Stimulated activated CD4-positive, alpha-beta T cell treated with anti-CD3 and anti-CD28 coated beads, Interleukin-2, amount 100 ng/mL, for 4 hours (primary cell): ENCODE results near the gene PDE9A.
"Not testable (repeated sequence)": the region's sequence is repeated elsewhere in the genome, so short reads cannot be mapped to it uniquely, and the experiment has no call there.

Experiments used
- DNase-seq: peaks from one replicate; pipeline ENCODE4 v3.0.0-alpha.2; 2020; ENCODE audit warnings: low read depth

PDE9A gene

DNA sequence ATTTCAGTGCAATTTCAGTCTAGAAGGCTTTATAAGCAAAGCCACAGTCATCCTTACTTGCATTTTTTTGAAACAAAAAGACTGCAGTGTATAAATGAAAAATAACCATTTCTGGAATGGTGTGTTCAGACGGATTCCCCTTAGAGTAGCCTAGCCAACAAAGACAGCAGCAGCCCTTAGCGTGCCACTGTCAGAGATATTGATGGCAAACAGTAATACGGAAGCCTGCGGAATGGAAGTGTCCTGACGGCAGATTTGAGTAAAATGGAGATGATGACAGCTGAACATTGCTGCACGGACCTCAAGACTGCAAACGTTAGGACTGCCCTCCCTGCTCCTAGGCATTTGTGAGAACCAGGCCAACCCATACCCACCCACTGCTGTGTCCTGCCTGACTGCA lies 54.7 kb downstream of the PDE9A start:
- no peak for DNase-seq

DNA sequence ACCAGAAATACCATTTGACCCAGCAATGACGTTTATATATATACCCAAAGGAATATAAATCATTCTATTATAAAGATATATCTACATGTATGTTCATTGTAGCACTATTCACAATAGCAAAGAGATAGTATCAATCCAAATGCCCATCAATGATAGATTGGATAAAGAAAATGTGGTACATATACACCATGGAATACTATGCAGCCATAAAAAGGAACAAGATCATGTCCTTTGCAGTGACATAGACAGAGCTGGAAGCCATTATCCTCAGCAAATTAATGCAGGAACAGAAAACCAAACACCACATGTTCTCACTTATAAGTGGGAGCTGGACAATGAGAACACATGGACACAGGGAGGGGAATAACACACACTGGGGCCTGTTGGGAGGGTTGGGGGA lies 55.5 kb downstream of the PDE9A start:
- DNase-seq = not testable (repeated sequence)

- no peak for DNase-seq
Observed at GRCh38 chr21:42711667-42712066, 58.2 kb downstream of the PDE9A start.

GRCh38 chr21:42715427-42715826 lies 62.0 kb downstream of the PDE9A start:
- not testable (repeated sequence) for DNase-seq

GRCh38 chr21:42716074-42716473 lies 62.7 kb downstream of the PDE9A start:
- no peak for DNase-seq

GRCh38 chr21:42720484-42720883 lies 67.1 kb downstream of the PDE9A start:
- DNase-seq = not testable (repeated sequence)

DNA sequence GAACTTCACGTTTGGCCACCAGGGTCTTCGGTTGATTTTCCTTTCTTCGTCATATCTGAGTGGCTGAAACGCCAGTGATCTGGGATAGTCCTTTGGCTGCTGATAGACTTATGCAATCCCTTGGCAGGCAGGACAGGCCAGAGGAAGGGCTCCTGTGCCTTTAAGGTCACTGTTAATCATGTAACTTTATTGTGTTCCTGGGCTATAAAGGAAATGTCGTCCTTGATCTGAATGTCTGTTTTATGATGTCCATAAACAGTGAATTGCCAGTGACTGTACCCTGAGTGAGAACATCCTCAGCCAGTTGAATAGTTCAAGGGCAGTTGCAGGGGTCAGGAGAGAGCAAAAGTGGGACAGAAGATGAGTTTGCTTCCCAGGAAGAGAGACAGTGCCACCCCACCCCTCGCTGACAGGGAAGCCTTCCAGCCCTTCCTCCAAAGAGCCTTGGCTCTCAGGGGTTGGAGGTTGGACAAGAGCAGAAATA lies 68.0 kb downstream of the PDE9A start:
- no peak for DNase-seq

DNA sequence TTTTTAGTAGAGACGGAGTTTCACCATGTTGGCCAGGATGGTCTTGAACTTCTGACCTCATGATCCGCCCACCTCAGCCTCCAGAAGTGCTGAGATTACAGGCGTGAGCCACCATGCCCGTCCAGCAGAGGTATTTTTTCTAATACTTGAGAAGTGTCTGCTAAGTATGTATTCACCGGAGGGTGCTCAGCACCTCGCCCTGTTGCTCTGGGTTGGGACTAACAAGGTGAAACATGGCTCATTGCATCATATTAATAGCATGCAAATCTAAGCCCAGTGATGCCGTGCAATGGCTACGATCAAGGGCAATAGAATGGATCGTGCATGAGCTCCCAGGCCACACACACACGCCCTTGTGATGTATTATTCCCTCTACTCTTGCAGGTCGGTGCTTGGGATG lies 68.7 kb downstream of the PDE9A start:
- no peak for DNase-seq

DNA sequence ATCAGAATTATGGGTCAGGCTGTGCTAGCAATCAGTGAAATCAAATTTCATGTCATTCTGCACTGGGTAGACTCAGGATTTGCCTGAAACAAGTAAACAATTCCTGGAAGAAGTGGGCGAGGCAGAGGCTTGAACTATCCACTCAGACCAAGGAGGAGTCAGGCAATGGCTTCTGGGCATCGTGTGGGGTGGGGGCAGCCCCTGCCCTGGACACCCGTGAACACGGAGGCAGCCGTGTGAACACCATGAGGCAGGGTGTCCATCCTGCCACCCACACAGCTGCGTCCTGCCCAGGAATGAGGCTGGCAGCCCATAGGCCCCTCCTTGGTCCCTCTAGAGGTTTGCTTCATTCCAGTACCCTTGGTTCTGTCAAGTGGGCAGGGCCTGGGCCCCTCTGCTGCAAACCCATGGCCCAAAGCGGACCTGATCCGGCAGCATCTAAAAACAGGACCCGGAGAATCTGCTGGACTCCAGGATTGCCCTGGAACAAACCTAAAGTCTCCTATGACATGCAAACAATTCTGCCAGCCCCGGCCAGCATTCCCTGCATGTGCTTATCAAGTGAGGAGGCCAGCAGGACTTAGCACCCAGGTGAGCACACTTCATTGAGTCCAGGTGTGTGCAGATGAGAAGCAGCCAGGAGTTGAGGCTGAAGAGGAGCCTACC lies 69.5 kb downstream of the PDE9A start:
- no peak for DNase-seq

GRCh38 chr21:42724226-42724920 lies 71.0 kb downstream of the PDE9A start:
- no peak for DNase-seq

DNA sequence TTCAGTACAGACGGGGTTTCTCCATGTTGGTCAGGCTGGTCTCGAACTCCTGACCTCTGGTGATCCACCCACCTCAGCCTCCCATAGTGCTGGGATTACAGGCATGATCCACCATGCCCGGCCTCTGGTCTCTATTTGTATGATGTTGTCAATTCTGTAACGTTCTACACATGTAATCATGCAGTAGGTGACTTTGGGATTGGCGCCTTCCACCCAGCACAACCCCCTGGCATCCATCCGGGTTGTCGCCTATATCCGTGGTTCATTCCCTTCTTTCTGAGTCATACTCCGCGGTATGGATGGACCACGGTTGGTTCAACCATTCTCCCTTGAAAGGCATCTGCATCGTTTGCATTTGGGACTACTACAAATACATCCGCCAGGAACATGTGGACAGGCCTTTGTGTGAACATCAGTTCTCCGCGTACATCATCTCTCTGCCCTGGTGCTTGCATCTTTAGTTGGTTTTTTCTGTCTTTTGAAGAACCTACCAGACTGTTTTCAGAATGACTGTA lies 72.1 kb downstream of the PDE9A start:
- DNase-seq = no peak

- no peak for DNase-seq
Observed at GRCh38 chr21:42731264-42732032, 78.0 kb downstream of the PDE9A start.

GRCh38 chr21:42732033-42732410 lies 78.6 kb downstream of the PDE9A start:
- DNase-seq = no peak

- DNase-seq = no peak
Observed at GRCh38 chr21:42733037-42733627, 79.7 kb downstream of the PDE9A start.

DNA sequence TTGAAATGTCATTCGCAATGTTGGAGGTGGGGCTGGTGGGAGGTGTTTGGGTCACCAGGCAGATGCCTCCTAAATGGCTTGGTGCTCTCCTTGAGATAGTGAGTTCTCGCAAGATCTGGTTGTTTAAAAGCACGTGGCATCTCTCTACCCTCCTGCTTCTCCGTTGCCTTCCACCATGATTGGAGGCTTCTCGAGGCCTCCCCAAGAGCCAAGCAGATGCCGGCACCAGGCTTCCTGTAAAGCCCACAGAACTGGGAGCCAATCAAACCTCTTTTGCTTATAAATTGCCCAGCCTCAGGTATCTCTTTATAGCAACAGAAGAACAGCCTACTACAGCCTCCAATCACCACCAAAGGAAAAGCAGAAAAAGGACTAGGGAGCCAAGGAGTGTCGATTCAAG lies 80.5 kb downstream of the PDE9A start:
- DNase-seq = no peak

DNA sequence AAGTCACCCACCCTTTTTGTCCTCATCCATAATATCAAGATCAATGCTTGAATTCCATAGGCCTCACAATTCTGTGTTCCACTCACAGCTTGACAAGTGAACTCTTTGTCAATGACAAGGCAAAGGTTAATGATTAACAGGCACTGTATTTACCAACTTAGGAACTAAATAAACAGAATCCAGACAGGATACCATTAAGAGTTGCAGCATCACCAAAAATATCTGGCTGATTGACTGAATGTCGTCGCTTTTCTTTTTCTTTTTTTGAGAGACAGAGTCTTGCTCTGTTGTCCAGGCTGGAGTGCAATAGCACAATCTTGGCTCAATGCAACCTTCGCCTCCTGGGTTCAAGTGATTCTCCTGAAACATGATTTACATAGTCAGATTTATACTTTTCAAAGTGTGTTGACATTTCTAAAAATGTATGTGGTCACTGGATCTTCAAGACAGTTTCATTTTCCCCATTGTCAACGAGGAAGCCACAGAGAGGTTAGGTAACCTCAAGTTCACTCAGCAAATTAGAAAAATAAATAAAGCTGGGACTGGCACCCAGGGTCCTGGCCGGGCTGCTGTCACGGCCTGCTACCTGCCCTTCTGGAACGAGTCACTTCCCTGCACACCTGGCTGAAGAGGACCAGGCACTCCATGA lies 81.0 kb downstream of the PDE9A start:
- DNase-seq = no peak

- DNase-seq = no peak
Observed at GRCh38 chr21:42735061-42735460, 81.6 kb downstream of the PDE9A start.

- no peak for DNase-seq
Observed at GRCh38 chr21:42735944-42736343, 82.5 kb downstream of the PDE9A start.

DNA sequence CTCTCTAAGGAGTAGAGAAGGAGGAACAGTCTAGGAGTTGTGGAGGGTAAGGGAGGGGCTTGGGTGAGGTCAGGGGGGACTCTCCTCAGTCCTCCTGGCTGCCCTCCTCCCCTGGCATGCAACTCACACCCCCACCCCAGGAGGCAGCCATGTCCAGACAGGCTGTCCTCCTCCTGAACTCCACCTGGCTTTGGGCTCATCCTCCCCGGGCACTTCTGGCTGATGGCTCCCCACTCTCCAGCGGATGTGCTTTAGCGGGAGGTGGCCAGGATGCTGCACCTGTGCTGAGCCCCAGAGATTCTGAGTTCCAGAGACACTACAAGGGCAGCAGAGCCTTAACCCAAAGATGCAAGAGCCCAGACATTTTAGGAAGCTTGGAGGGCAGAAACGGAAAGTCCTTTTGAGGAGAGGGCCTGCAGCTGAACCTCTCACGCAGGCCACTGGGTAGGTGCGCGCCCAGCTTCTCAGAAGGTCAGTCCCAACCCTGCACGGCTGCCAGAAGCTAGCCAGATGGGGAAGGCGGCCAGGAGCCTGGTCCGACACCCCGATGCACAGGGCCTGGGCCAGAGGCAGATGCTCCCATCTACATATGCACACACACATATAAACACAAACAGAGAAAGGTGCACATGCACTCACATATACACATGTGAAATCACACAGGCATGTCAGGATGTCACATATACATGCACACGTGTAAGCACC lies 83.4 kb downstream of the PDE9A start:
- no peak for DNase-seq

GRCh38 chr21:42737951-42738590 lies 84.7 kb downstream of the PDE9A start:
- DNase-seq = no peak
